Measurements from ENCODE around the gene CD8A.

GRCh38 chr2:86750240-86750839 lies 40.4 kb downstream of the CD8A start:
- TF ChIP-seq, protein P1, sequence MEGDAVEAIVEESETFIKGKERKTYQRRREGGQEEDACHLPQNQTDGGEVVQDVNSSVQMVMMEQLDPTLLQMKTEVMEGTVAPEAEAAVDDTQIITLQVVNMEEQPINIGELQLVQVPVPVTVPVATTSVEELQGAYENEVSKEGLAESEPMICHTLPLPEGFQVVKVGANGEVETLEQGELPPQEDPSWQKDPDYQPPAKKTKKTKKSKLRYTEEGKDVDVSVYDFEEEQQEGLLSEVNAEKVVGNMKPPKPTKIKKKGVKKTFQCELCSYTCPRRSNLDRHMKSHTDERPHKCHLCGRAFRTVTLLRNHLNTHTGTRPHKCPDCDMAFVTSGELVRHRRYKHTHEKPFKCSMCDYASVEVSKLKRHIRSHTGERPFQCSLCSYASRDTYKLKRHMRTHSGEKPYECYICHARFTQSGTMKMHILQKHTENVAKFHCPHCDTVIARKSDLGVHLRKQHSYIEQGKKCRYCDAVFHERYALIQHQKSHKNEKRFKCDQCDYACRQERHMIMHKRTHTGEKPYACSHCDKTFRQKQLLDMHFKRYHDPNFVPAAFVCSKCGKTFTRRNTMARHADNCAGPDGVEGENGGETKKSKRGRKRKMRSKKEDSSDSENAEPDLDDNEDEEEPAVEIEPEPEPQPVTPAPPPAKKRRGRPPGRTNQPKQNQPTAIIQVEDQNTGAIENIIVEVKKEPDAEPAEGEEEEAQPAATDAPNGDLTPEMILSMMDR (IDR thresholded peaks at IDR 0.05) = no peak
- no peak for TF ChIP-seq POLR2A (IDR thresholded peaks at IDR 0.05)

All from prostate gland (tissue), 2 donors.